ENCODE data around the gene SNX4.

Gene SNX4

GRCh38 chr3:125403789-125404188, 116.2 kb downstream of the SNX4 start:
- DNase-seq (ENCODE audit: low read depth, low spot score), result no peak

- DNase-seq (ENCODE audit: low read depth, low spot score), result no peak
Measured at GRCh38 chr3:125402639-125403038, 117.4 kb downstream of the SNX4 start.

DNA sequence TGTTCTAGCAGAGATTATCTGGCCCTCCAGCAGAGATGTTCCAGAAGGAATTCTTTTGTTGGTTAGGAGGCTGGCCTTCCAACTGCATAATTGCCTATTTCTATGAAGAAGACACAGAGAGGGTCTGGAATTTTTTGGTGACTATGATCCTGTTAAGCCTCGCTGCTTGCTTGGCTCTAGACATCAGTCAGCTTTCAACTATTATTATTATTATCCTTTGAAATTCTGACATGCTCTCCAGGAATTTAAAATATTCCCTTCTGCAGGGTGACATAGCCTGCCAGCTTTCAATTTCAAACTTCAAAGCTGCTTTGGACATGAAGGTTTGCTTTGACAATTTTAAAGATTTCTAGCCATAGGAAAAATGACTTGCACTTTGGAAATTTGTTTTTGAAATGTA, 118.6 kb downstream of the SNX4 start:
- DNase-seq (ENCODE audit: low read depth, low spot score), result no peak

- DNase-seq (ENCODE audit: low read depth, low spot score), result no peak
Measured at GRCh38 chr3:125398952-125399351, 121.0 kb downstream of the SNX4 start.
